Gastroesophageal sphincter (tissue), 4 donors: ENCODE data around the gene ATF6. TPM values are rescaled to one million over a fixed set of nuclear protein-coding genes. Genes with fewer than 3 reads are reported as not detected.

Source experiments
- ATAC-seq: fragments of 150-250 bp; one replicate; pipeline ENCODE4 v1.9.1; 2016; ENCODE audit warnings: mild to moderate bottlenecking, moderate library complexity
- H3K27ac ChIP-seq, 4 donors: fragments of 200-600 bp; sonication (generic) in 3 of 4; 1 replicate in 3 of 4; 2 replicates in 1 of 4; pipeline ENCODE4 v1.5.1; 2016 to 2019
- H3K27me3 ChIP-seq: fragments of 200-600 bp; sonication (generic); one replicate; pipeline ENCODE4 v1.5.1; 2019
- H3K36me3 ChIP-seq, 2 donors: fragments of 200-600 bp; sonication (generic); one replicate each; pipeline ENCODE4 v1.5.1; 2019; ENCODE audit warnings: control low read depth in 1 of 2
- H3K4me1 ChIP-seq, 3 donors: fragments of 200-600 bp; sonication (generic); 1 replicate in 2 of 3; 2 replicates in 1 of 3; pipeline ENCODE4 v1.5.1; 2016 to 2019; ENCODE audit warnings: control low read depth in 2 of 3
- H3K4me3 ChIP-seq, 2 donors: fragments of 200-600 bp; sonication (generic); one replicate each; pipeline ENCODE4 v1.5.1; 2019; ENCODE audit warnings: mild to moderate bottlenecking in 1 of 2, moderate library complexity in 1 of 2
- H3K9me3 ChIP-seq, 3 donors: fragments of 200-600 bp; sonication (generic); one replicate each; pipeline ENCODE4 v1.5.1; 2017 to 2019; ENCODE audit warnings: control low read depth in 2 of 3
- CTCF ChIP-seq, 4 experiments: fragments of 200-600 bp in 2 of 4; fragments of 450-650 bp in 2 of 4; sonication (generic) in 1 of 4; IDR thresholded peaks; one replicate each; pipeline ENCODE4 v1.5.1; 2017 to 2019; ENCODE audit warnings: antibody characterized with exemption in 4 of 4, mild to moderate bottlenecking in 2 of 4, moderate library complexity in 2 of 4
- EP300 ChIP-seq: sonication (generic); formaldehyde crosslinking; IDR thresholded peaks from one replicate; pipeline ENCODE4 v1.6.1; 2017; ENCODE audit warnings: antibody characterized with exemption, mild to moderate bottlenecking
- POLR2A ChIP-seq, 2 donors: fragments of 450-650 bp; IDR thresholded peaks; one replicate each; pipeline ENCODE4 v1.6.1; 2017; ENCODE audit warnings: antibody characterized with exemption in 2 of 2, mild to moderate bottlenecking in 2 of 2, moderate library complexity in 1 of 2
- POLR2AphosphoS5 ChIP-seq: sonication (generic); formaldehyde crosslinking; IDR thresholded peaks from one replicate; pipeline ENCODE4 v1.6.1; 2017; ENCODE audit warnings: antibody characterized with exemption
- WGBS, 2 donors: methylation state at CpG; one replicate each; pipeline ENCODE4 v1.1.5; 2018; ENCODE audit warnings: low coverage in 1 of 2; 5-methylcytosine and 5-hydroxymethylcytosine counted together
- total RNA-seq, 4 donors: library from RNA; depleted of rRNA; stranded (reverse); fragments of >200 nt; gene quantifications; one replicate each; pipeline ENCODE4 v1.1.0, GENCODE V29; 2016

The ATF6 gene
- total RNA-seq, 4 donors from 2014 or later = 28.6 to 32.4 (median 29.7) TPM

GRCh38 chr1:161778522-161778921, 12.4 kb downstream of the ATF6 start:
- H3K4me1 ChIP-seq = peaks cover 0 to 9% (median 0%) of the 10 kb centered on the region in 3 donors
- H3K4me3 ChIP-seq = no peak overlapping the region
- H3K36me3 ChIP-seq = peaks cover 0 to 20% of the 10 kb centered on the region in 2 donors
- no peak for ATAC-seq
- H3K27ac ChIP-seq = no peak overlapping the region
- no peak for TF ChIP-seq POLR2A (IDR thresholded peaks at IDR 0.05)
- no peak for TF ChIP-seq CTCF (IDR thresholded peaks at IDR 0.05)
- no peak for TF ChIP-seq POLR2AphosphoS5
- TF ChIP-seq EP300 = no peak
- 85 to 100% methylated on average over 1 of the region's 1 CpG for WGBS, 2 donors
- no peaks in the 10 kb centered on the region for H3K27me3 ChIP-seq
- no peaks in the 10 kb centered on the region for H3K9me3 ChIP-seq

DNA sequence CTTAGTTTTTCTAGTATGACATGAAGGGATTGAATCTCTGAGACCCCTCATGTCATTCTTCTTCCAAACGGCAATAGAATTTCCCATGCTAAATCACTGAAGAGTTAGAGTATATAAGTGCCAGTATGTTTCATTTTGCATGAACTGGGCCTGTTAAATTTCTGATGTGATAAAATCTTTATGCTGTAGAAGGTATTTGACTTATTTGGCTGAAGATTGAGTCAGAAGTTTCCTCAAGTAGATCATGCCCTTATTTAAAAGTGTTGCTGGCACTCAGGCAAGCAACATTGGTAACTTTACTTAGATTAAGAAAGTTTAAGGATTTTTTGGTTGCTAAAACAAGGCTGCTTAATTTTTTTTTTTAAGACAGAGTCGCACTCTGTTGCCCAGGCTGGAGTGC, 13.3 kb downstream of the ATF6 start:
- WGBS, 2 donors = 72 to 88% methylated on average over 1 to 2 of the region's 2 CpGs
- no peaks in the 10 kb centered on the region for H3K9me3 ChIP-seq
- H3K4me3 ChIP-seq = no peak overlapping the region
- TF ChIP-seq POLR2AphosphoS5 (no peak), CTCF (IDR thresholded peaks at IDR 0.05) (no peak), EP300 (no peak), POLR2A (IDR thresholded peaks at IDR 0.05) (no peak)
- no peak for ATAC-seq
- H3K27ac ChIP-seq = no peak overlapping the region
- no peaks in the 10 kb centered on the region for H3K27me3 ChIP-seq
- peaks cover 0 to 29% of the 10 kb centered on the region in 2 donors for H3K36me3 ChIP-seq
- H3K4me1 ChIP-seq = peaks cover 0 to under 1% (median 0%) of the 10 kb centered on the region in 3 donors

- Histone ChIP-seq H3K4me3 (no peak overlapping the region), H3K36me3 (peaks cover 0 to 55% of the 10 kb centered on the region in 2 donors), H3K4me1 (no peaks in the 10 kb centered on the region), H3K27ac (no peak overlapping the region), H3K27me3 (no peaks in the 10 kb centered on the region), H3K9me3 (no peaks in the 10 kb centered on the region)
- TF ChIP-seq POLR2A (IDR thresholded peaks at IDR 0.05) (no peak), EP300 (no peak), CTCF (IDR thresholded peaks at IDR 0.05) (no peak), POLR2AphosphoS5 (no peak)
- ATAC-seq = no peak
Observed at GRCh38 chr1:161781995-161782394, 15.9 kb downstream of the ATF6 start.

DNA sequence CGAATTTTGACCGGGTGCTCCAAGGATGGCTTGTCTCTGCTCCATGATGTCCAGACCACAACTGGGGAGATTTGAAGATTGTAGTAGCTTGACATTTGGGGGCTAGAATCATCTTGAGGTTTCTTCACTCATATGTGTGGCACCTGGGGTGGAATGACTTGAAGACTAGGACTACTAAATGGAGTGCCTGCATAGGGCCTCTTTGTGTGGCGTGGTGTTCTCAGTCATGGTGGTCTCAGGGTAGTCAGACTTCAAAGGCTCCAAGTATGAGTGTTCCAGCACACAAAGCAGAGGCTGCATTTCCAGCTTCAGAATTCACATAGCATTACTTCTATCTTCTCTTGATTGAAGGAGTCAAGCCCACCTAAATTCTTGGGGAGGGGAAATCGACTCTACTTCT, 16.8 kb downstream of the ATF6 start:
- TF ChIP-seq EP300 (no peak), POLR2A (IDR thresholded peaks at IDR 0.05) (no peak), POLR2AphosphoS5 (no peak), CTCF (IDR thresholded peaks at IDR 0.05) (no peak)
- 96 to 100% methylated on average over 1 to 4 of the region's 4 CpGs for WGBS, 2 donors
- H3K4me3 ChIP-seq = no peak overlapping the region
- no peak for ATAC-seq
- no peak overlapping the region for H3K27ac ChIP-seq
- H3K4me1 ChIP-seq = no peaks in the 10 kb centered on the region
- no peaks in the 10 kb centered on the region for H3K9me3 ChIP-seq
- H3K27me3 ChIP-seq = no peaks in the 10 kb centered on the region
- H3K36me3 ChIP-seq = peaks cover 0 to 64% of the 10 kb centered on the region in 2 donors

- Histone ChIP-seq H3K9me3 (no peaks in the 10 kb centered on the region), H3K36me3 (peaks cover 0 to 72% of the 10 kb centered on the region in 2 donors), H3K27me3 (no peaks in the 10 kb centered on the region), H3K4me3 (no peak overlapping the region), H3K4me1 (no peaks in the 10 kb centered on the region), H3K27ac (no peak overlapping the region)
- 71 to 80% methylated on average over 1 of the region's 1 CpG for WGBS, 2 donors
- ATAC-seq = no peak
- TF ChIP-seq CTCF (IDR thresholded peaks at IDR 0.05) (no peak), EP300 (no peak), POLR2A (IDR thresholded peaks at IDR 0.05) (no peak), POLR2AphosphoS5 (no peak)
Observed at GRCh38 chr1:161784968-161785367, 18.8 kb downstream of the ATF6 start.
